H1 (cell line): ENCODE measurements around the gene HDX.

Source experiments
- CREB1 ChIP-seq: IDR thresholded peaks from 2 replicates; pipeline ENCODE4 v1.6.1; 2012; ENCODE audit warnings: inconsistent platforms
- CTCF ChIP-seq, 3 experiments: IDR thresholded peaks; 1 replicate in 2 of 3; 2 replicates in 1 of 3; pipeline versions ENCODE4 v1.5.1 to v1.6.1; 2011; ENCODE audit warnings: low read length in 3 of 3, mild to moderate bottlenecking in 3 of 3, inconsistent platforms in 2 of 3, low read depth in 1 of 3, moderate library complexity in 1 of 3; ENCODE audit not compliant: insufficient read depth in 1 of 3; ENCODE audit errors: control extremely low read depth in 1 of 3
- GTF2F1 ChIP-seq: IDR thresholded peaks from 2 replicates; pipeline ENCODE4 v1.6.1; 2012; ENCODE audit warnings: low read depth, low read length, improper control_type of control experiment, borderline replicate concordance
- NANOG ChIP-seq: IDR thresholded peaks from 2 replicates; pipeline ENCODE4 v1.6.1; 2011; ENCODE audit warnings: low read length, low read depth, mild to moderate bottlenecking, inconsistent platforms; ENCODE audit not compliant: insufficient read depth, poor library complexity, severe bottlenecking
- RNF2 ChIP-seq: fragments of 200-900, 300-1000 bp; sonication (generic); IDR thresholded peaks from 2 replicates; pipeline ENCODE4 v1.7.1; 2016; ENCODE audit warnings: borderline replicate concordance, low read depth, mild to moderate bottlenecking, antibody characterized with exemption, low read length; ENCODE audit not compliant: poor library complexity, severe bottlenecking; ENCODE audit errors: missing control alignments
- YY1 ChIP-seq: IDR thresholded peaks from 2 replicates; pipeline ENCODE4 v1.6.1; 2011; ENCODE audit warnings: low read depth, mild to moderate bottlenecking, low read length

- TF ChIP-seq YY1 (no peak), GTF2F1 (no peak), NANOG (no peak), CREB1 (no peak), RNF2 (no peak), CTCF (IDR thresholded peaks at IDR 0.05; ENCODE audit: control extremely low read depth in 1 of 3, insufficient read depth in 1 of 3, low read depth in 1 of 3, low read length in 3 of 3) (no peak)
Observed at GRCh38 chrX:84469226-84469625, 33.0 kb downstream of the HDX start.
